Right lobe of liver (tissue), 6 donors: ENCODE results near the gene CDHR2. TPM values are rescaled to one million over a fixed set of nuclear protein-coding genes. Genes with fewer than 3 reads are reported as not detected.

ENCODE experiments used
- ATAC-seq, 4 donors: fragments of 200-7000 bp; cut with Tn5 transposase; one replicate each; pipeline ENCODE4 v1.9.1; 2020; ENCODE audit warnings: mild to moderate bottlenecking in 4 of 4, moderate library complexity in 4 of 4
- DNase-seq, 3 donors: peaks; one replicate each; pipeline ENCODE4 v3.0.0-alpha.2; 2020
- H3K27ac ChIP-seq, 3 donors: fragments of 200-600 bp; one replicate each; pipeline ENCODE4 v1.8.0; 2022
- H3K27me3 ChIP-seq, 2 donors: fragments of 200-600 bp; one replicate each; pipeline ENCODE4 v1.8.0; 2022
- H3K36me3 ChIP-seq, 4 donors: fragments of 200-600 bp; sonication (generic) in 1 of 4; one replicate each; pipeline versions ENCODE4 v1.5.1 to v1.8.0; 2017 to 2022; ENCODE audit warnings: control low read depth in 1 of 4
- H3K4me1 ChIP-seq, 4 donors: fragments of 200-600 bp; sonication (generic) in 1 of 4; one replicate each; pipeline versions ENCODE4 v1.5.1 to v1.8.0; 2017 to 2022; ENCODE audit warnings: control low read depth in 1 of 4
- H3K4me3 ChIP-seq, 3 donors: fragments of 200-600 bp; one replicate each; pipeline ENCODE4 v1.8.0; 2022
- H3K9me3 ChIP-seq, 4 donors: fragments of 200-600 bp; sonication (generic) in 1 of 4; one replicate each; pipeline versions ENCODE4 v1.5.1 to v1.8.0; 2017 to 2022; ENCODE audit warnings: control low read depth in 1 of 4
- CTCF ChIP-seq, 4 donors: fragments of 200-600 bp in 3 of 4; fragments of 450-650 bp in 1 of 4; IDR thresholded peaks; one replicate each; pipeline versions ENCODE4 v1.5.1 to v1.8.0; 2016 to 2022; ENCODE audit warnings: antibody characterized with exemption in 4 of 4, mild to moderate bottlenecking in 2 of 4
- POLR2A ChIP-seq: fragments of 450-650 bp; IDR thresholded peaks from one replicate; pipeline ENCODE4 v1.6.1; 2017; ENCODE audit warnings: antibody characterized with exemption, mild to moderate bottlenecking
- WGBS: methylation state at CpG from one replicate; pipeline ENCODE4 v1.1.6; 2018; ENCODE audit warnings: low coverage, low lambda C conversion rate; ENCODE audit not compliant: insufficient coverage; ENCODE audit errors: missing lambda C conversion rate; 5-methylcytosine and 5-hydroxymethylcytosine counted together
- intact Hi-C, 2 donors: fragments of 100-400 bp; cut with DNase I; formaldehyde crosslinking; loops; one replicate each; pipeline versions ENCODE4 v1.11.2 to v1.14.1; 2022
- total RNA-seq, 6 experiments: library from RNA; depleted of rRNA in 2 of 6; stranded (reverse); fragments of >200 nt in 2 of 6; fragmentation: NEBNext Ultra II Directional in 3 of 6; extraction: Animal tissue kit (Norgen Biotek cat#: 25700) in 3 of 6; gene quantifications; one replicate each; pipeline versions ENCODE4 v1.1.0 to v1.2.4, GENCODE V29; 2016 to 2023
- donor health status: DM: no; HTN: yes; CAD: no.
- donor health status: DM: no; HTN: no; CAD: no.
- donor health status: DM: no; HTN: no; CAD: no.
- donor health status: DM: no; HTN: yes; CAD: no.
- donor health status: DM: no; HTN: yes; CAD: no.

The CDHR2 gene
- total RNA-seq, 6 experiments from 2014 or later: 6.8 to 89.2 (median 41.2) TPM

- no peak for TF ChIP-seq CTCF (IDR thresholded peaks at IDR 0.05)
- TF ChIP-seq POLR2A: no peak
- H3K4me3 ChIP-seq: no peak overlapping the region
- H3K4me1 ChIP-seq: peaks cover 0 to 37% (median 25%) of the 10 kb centered on the region in 4 donors
- peaks cover 0 to 35% (median 13%) of the 10 kb centered on the region in 4 donors for H3K36me3 ChIP-seq
- no peak for DNase-seq
- H3K9me3 ChIP-seq: no peaks in the 10 kb centered on the region
- no peak for ATAC-seq
- WGBS: 87% methylated on average over 3 of the region's 9 CpGs
- intact Hi-C loops: loop anchor here in 1 of 2 donors (10.0 kb wide), 1 partner anchor 88 kb away; the partner anchor contains the start of gene FAF2
- peak overlapping the region in 1 of 3 donors; percentile 97 for H3K27ac ChIP-seq
- H3K27me3 ChIP-seq: no peaks in the 10 kb centered on the region
These were observed 16.3 kb upstream of the CDHR2 start for GRCh38 chr5:176532795-176533194.

GRCh38 chr5:176533390-176533789, 15.8 kb upstream of the CDHR2 start:
- ATAC-seq (no peak), DNase-seq (peak in 1 of 3 donors; percentile 51)
- Histone ChIP-seq H3K4me3 (peak overlapping the region in 2 of 3 donors; percentile 0 to 17), H3K4me1 (peaks cover 0 to 37% (median 25%) of the 10 kb centered on the region in 4 donors), H3K27ac (peak overlapping the region; percentile 64 to 97 (median 97)), H3K9me3 (no peaks in the 10 kb centered on the region), H3K36me3 (peaks cover 0 to 31% (median 13%) of the 10 kb centered on the region in 4 donors), H3K27me3 (no peaks in the 10 kb centered on the region)
- TF ChIP-seq POLR2A (no peak), CTCF (IDR thresholded peaks at IDR 0.05) (no peak)
- 37% methylated on average over 5 of the region's 8 CpGs for WGBS
- intact Hi-C loops: loop anchor here in 1 of 2 donors (10.0 kb wide), 1 partner anchor 89 kb away; the partner anchor contains the start of gene FAF2

- no peaks in the 10 kb centered on the region for H3K27me3 ChIP-seq
- TF ChIP-seq CTCF (IDR thresholded peaks at IDR 0.05) (no peak), POLR2A (no peak)
- peak overlapping the region in 1 of 3 donors; percentile 17 for H3K4me3 ChIP-seq
- ATAC-seq: peak; percentile 27 to 46 (median 35)
- intact Hi-C loops: loop anchor here in 1 of 2 donors (10.0 kb wide), 1 partner anchor 89 kb away; the partner anchor contains the start of gene FAF2
- peak; percentile 79 to 91 (median 85) for DNase-seq
- no peaks in the 10 kb centered on the region for H3K9me3 ChIP-seq
- peaks cover 0 to 37% (median 25%) of the 10 kb centered on the region in 4 donors for H3K4me1 ChIP-seq
- peak overlapping the region; percentile 64 to 97 (median 97) for H3K27ac ChIP-seq
- WGBS: 0% methylated on average over 6 of the region's 10 CpGs
- H3K36me3 ChIP-seq: peaks cover 0 to 25% (median 11%) of the 10 kb centered on the region in 4 donors
These were observed 15.1 kb upstream of the CDHR2 start for GRCh38 chr5:176533894-176534611.

GRCh38 chr5:176534640-176535039, 14.5 kb upstream of the CDHR2 start:
- no CpG with 5 or more reads among the region's 4 CpGs for whole genome bisulfite sequencing
- H3K4me3 ChIP-seq: peak overlapping the region in 1 of 3 donors; percentile 83
- H3K27me3 ChIP-seq: no peaks in the 10 kb centered on the region
- H3K4me1 ChIP-seq: peaks cover 0 to 37% (median 25%) of the 10 kb centered on the region in 4 donors
- H3K9me3 ChIP-seq: no peaks in the 10 kb centered on the region
- ATAC-seq (peak in 3 of 4 donors; percentile 3 to 8 (median 5)), DNase-seq (peak; percentile 65 to 84 (median 81))
- H3K27ac ChIP-seq: peak overlapping the region; percentile 64 to 97 (median 97)
- intact Hi-C loops: loop anchor here in 1 of 2 donors (10.0 kb wide), 1 partner anchor 90 kb away; the partner anchor contains the start of gene FAF2
- peaks cover 0 to 19% (median 6%) of the 10 kb centered on the region in 4 donors for H3K36me3 ChIP-seq
- no peak for TF ChIP-seq POLR2A
- no peak for TF ChIP-seq CTCF (IDR thresholded peaks at IDR 0.05)
